ENCODE data around the gene HLA-DPB1.

GRCh38 chr6:33069021-33069738, 6.6 kb upstream of the HLA-DPB1 start:
- TF ChIP-seq POLR2A (IDR thresholded peaks at IDR 0.05) (no peak), CTCF (IDR thresholded peaks at IDR 0.05) (no peak)
